ENCODE data around the gene A3GALT2. TPM values are rescaled to one million over a fixed set of nuclear protein-coding genes. Genes with fewer than 3 reads are reported as not detected.

Gene A3GALT2
- polyA plus RNA-seq, 3 donors, result 0.16 to 0.48 TPM; not detected in 1

GRCh38 chr1:33338048-33338439 is 17.1 kb upstream of the A3GALT2 start:
- no peak for DNase-seq (ENCODE audit: extremely low read depth in 1 of 11, low read depth in 9 of 11, low spot score in 4 of 11)

GRCh38 chr1:33337441-33337840 is 16.5 kb upstream of the A3GALT2 start:
- no peak for DNase-seq (ENCODE audit: extremely low read depth in 1 of 11, low read depth in 9 of 11, low spot score in 4 of 11)

- no peak for DNase-seq (ENCODE audit: extremely low read depth in 1 of 11, low read depth in 9 of 11, low spot score in 4 of 11)
Observed at GRCh38 chr1:33336580-33336979, 15.7 kb upstream of the A3GALT2 start.

DNA sequence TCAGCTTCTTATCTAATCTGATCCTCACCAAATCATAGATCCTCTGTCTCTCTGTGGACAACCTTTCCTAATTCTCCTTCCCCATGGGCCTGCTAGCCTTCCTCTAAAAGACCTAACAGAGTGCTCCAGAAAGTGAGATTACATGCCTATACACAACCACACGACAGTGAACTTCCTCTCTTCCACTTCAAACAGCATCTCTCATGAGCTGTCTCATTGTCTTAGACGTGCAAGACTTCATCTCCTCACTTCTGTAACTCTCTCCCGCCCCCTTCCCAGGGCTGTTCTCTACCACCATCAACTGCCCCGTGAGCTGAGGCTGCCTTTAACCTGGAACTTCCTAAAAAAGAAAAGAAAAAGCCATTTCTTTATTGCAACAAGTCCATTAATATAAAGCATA is 14.1 kb upstream of the A3GALT2 start:
- no peak for DNase-seq (ENCODE audit: extremely low read depth in 1 of 11, low read depth in 9 of 11, low spot score in 4 of 11)

DNA sequence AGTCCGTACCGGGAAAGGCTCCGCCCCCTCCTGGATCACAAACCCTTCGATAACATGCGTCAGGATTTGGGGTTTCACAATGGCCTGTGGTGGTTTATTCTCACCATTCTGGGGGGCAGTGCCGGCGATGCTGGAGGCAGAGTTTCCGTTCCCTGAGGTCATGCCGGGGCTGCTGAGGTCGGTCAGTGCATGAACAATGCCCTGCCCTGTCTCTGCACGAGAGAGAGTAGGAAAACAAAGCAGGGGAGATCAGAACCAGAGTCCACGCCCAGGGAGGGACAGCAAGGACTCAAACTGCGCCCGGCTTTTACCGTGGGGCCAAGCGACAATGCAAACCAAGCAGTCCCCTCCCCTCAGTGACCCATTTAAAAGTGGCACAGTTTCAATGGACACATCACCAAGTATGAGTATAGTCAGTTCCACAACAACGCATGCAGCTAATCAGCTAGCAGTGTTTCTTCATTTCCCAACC is 13.2 kb upstream of the A3GALT2 start:
- no peak for DNase-seq (ENCODE audit: extremely low read depth in 1 of 11, low read depth in 9 of 11, low spot score in 4 of 11)

- no peak for DNase-seq (ENCODE audit: extremely low read depth in 1 of 11, low read depth in 9 of 11, low spot score in 4 of 11)
Observed at GRCh38 chr1:33332881-33333280, 12.0 kb upstream of the A3GALT2 start.

DNA sequence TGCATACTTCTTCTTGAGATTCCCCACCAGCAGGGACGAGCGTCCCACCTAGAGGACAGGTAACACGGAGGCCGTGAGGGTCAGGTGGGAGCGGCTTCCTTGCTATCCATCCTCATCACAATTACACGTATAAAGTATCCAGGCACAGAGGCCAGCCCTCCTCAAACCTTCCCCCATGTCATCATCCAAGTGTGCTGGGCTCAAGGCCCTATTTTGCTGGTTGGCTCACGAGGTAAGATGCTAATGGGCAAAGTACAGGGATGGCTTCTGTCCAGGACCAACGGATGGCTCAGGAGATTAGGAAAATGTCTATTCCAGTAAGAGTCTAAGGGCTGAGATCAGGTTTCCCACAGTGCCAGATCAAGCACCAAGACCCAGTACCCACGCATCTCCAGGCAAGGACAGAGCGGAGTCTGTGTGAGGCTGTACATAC is 11.5 kb upstream of the A3GALT2 start:
- DNase-seq (ENCODE audit: extremely low read depth in 1 of 11, low read depth in 9 of 11, low spot score in 4 of 11), result no peak

- no peak for DNase-seq (ENCODE audit: extremely low read depth in 1 of 11, low read depth in 9 of 11, low spot score in 4 of 11)
Observed at GRCh38 chr1:33331444-33332356, 10.8 kb upstream of the A3GALT2 start.

GRCh38 chr1:33330906-33331305 is 10.0 kb upstream of the A3GALT2 start:
- DNase-seq (ENCODE audit: extremely low read depth in 1 of 11, low read depth in 9 of 11, low spot score in 4 of 11), result no peak

- no peak for DNase-seq (ENCODE audit: extremely low read depth in 1 of 11, low read depth in 9 of 11, low spot score in 4 of 11)
Observed at GRCh38 chr1:33330361-33330890, 9.5 kb upstream of the A3GALT2 start.

GRCh38 chr1:33329600-33330305 is 8.9 kb upstream of the A3GALT2 start:
- no peak for DNase-seq (ENCODE audit: extremely low read depth in 1 of 11, low read depth in 9 of 11, low spot score in 4 of 11)

DNA sequence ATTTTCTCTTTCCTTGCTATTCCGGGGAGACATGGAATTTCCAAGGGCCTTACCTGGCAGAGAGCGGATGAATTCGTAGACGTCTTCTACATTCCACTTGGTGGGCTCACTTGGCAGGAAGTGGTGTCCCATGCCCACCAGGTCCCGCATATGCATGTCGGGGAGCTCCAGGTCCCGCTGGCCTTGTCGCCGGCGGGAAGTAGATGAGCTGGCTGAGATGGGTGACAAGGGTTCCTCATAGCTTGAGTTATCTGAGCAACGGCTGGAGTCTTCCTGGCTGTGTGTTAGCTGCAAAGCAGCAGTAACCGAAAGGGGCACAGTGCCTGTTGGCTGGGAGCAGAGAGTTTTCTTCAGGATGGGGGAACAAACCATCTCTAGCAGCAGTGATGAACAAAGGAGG is 7.9 kb upstream of the A3GALT2 start:
- DNase-seq (ENCODE audit: extremely low read depth in 1 of 11, low read depth in 9 of 11, low spot score in 4 of 11), result no peak

DNA sequence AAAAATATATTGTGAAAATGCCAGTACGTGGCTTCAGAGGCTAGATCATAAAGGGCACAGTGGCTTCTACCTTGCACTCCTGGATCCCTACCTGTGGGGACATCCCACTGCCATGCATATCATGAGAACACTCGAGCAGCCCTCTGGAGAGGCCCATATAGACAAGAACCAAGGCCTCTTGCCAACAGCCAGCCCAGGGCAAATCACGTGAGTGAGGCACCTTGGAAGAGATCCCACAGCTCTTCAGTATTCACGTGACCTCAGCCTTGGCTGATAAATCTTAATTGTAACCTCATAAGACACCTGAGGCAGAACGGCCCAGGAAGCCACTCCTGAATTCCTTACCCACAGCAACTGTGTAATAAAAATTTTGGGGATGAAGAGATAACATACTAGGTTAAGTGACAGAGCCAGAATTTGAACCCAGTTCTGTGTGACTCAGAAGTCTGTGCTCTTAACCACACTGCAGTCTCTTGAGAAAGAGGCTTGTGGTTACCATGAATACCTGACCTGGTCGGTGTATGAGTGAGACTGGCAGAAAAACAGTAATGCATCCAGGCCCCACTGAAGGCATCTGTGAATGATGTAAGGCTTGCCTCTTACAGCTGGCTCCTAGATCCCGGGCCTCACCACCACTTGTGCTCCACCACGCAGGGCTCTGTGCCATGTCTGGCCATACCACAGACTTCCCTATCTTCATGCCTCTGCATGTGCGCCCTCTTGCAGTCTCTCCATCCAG is 6.9 kb upstream of the A3GALT2 start:
- no peak for DNase-seq (ENCODE audit: extremely low read depth in 1 of 11, low read depth in 9 of 11, low spot score in 4 of 11)

- DNase-seq (ENCODE audit: extremely low read depth in 1 of 11, low read depth in 9 of 11, low spot score in 4 of 11), result no peak
Observed at GRCh38 chr1:33326785-33327184, 5.9 kb upstream of the A3GALT2 start.

- DNase-seq (ENCODE audit: extremely low read depth in 1 of 11, low read depth in 9 of 11, low spot score in 4 of 11), result no peak
Observed at GRCh38 chr1:33324677-33325575, 4.0 kb upstream of the A3GALT2 start.

- DNase-seq (ENCODE audit: extremely low read depth in 1 of 11, low read depth in 9 of 11, low spot score in 4 of 11), result no peak
Observed at GRCh38 chr1:33323663-33324477, 3.0 kb upstream of the A3GALT2 start.

GRCh38 chr1:33322870-33323585 is 2.1 kb upstream of the A3GALT2 start:
- no peak for DNase-seq (ENCODE audit: extremely low read depth in 1 of 11, low read depth in 9 of 11, low spot score in 4 of 11)
